ENCODE results near the gene HMGCS2.
A peak's percentile ranks its signal among the peaks of the same experiment; 100 is the strongest.
"Not testable (repeated sequence)": the region's sequence is repeated elsewhere in the genome, so short reads cannot be mapped to it uniquely, and the experiment has no call there.

Gene HMGCS2

DNA sequence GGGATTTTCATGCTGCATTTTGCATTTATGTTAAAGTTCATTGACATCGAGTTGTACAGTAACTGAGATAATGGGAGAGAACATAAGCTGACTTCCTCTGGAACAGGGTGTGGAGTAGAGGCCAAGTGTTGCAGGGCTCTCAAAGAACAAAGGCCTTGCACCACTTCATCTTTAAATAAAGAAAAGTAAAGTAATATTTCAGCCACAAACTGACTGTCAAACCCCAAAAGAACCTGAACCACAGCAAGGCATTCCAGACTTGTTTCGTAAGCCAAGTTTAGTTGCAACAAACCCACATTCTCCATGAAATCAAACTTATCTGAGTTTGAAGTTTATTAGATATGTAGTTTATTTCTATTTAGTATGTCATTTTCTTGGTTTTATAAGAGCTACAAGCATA, 19.1 kb upstream of the HMGCS2 start:
- DNase-seq: no peak

DNA sequence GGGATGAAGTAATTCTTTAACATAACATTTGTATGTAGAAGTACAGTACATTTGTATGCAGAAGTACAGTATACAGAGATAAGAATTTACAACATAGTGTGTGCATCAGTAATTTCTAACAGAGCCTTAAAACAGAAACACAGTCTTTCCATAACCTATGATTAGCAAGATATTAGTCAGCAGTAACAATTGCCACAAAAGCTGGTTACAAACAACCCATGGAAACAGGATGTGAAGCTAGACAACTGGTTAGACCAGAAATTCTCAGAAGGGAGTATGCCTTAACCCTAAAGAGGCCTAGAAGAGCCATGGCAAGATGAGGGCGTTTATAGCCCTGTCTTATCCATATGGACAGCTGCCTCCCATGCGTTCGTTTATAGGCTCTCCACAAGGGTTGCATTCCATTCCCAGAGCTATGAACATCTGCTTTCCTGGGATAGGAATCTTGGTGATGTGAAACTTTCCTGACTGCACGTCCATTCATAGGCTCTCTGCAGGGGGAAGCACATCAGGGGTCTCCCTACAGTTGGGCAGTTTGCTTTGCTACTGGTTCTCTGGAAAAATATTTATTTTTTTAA, 17.9 kb upstream of the HMGCS2 start:
- not testable (repeated sequence) for DNase-seq

DNA sequence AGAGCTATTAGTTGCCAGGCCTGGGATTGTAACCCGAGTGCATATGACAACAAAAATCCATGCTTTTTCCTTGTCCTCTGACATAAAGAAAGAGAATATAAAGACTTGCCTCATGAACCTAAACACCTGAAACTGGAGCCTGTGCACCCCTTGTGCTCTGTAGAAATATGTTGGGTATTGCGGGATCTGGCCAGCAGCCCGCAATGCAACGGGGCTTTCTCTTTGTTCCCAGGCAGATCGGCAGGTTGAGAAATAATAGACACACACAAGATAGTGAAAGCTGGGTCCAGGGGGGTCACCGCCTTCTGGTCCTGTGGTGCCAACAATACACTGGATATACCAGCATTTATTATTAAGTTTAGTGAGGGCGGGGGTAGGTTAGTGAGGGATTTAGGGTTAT, 17.3 kb upstream of the HMGCS2 start:
- DNase-seq: not testable (repeated sequence)

DNA sequence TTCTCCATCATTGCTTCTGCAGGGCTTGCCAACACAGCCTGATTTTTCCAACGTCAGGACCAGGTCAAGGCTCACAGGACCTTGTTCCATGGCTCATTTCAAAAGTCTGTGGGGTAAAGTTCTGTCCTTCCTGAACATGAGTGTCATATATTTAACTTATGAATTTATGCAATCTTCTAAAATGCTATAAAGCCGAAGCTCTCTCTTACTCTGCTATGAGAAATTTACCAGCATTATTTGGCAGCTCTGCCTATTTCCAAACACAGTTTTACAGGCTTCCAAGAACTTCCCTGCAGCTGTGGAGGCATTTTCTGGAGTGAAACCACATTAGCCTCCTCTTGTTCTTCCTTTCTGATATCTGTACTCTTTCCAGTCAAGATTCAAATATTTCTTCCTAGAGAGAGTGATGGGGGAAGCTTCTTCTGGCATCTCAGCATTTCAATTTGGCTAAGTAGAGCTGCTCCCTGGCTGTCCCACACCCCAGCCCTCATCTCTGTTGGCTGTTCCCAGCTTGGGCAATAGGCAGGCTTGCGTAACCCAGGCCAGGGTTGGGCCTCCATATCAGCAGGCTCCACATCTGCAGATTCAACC, 15.6 kb upstream of the HMGCS2 start:
- no peak for DNase-seq

DNA sequence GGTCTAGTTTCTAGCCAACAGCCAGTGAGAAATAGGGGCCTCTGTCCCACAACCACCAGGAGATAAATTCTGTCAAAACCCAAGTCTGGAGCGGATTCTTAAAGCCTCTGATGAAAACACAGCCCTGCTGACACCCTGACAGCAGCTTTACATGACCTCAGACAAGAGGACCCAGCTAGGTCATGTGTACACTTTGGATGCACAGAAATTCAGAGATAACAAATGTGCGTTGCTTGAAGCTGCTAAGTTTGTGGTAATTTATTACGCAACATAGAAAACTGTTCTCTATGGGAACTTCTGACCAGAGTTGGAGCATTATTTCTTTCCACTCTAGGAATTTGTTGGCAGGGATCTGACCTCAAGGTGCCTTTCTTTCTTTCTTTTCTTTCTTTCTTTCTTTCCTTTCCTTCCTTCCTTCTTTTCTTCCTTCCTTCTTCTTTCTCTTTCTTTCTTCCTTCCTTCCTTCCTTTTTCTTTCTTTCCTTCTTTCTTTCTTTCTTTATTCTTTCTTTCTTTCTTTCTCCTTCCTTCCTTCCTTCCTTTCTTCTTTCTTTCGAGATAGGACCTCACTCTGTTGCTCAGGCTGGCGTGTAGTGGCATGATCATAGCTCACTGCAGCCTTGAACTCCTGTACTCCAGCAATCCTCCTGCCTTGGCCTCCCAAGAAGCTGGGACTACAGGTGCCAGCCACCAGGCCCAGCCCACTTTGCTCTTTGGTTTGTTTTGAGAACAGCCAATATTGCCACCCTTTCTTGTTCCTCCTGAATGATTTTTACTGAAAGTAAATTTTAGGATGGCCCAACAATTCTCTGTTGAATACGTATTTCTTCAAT, 14.9 kb upstream of the HMGCS2 start:
- DNase-seq: no peak

DNA sequence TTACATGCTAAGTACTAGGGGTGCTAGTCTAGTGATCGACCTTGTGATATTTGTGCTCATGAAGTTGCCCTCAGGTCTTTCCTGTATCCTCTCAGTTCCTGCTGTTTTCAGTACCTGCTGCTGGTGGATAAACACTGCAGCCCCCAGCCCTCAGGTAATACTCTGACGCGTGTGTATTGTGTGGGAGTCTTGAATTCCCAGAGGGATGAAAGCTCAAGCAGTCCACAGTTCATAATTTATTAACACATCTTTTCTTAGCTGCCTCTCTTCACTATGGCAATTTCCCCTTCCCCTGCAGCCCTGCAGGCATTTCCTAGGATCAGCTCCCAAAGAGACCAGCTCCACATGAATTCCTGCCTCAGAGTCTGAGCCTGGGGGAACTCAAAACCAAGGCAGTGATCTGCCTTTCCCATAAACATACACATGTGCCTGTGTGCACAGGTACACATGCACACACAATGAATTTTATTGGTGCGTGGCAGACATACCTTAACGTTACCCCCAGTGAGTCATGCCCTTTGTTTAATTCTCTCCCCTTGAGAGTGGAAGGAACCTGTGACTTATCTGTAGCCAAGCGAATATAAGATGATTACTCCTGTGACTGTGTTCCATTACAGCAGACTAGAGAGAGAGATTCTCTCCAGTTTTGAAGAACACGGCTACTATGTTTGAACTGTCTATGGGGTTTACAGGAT, 14.1 kb upstream of the HMGCS2 start:
- DNase-seq: no peak

DNA sequence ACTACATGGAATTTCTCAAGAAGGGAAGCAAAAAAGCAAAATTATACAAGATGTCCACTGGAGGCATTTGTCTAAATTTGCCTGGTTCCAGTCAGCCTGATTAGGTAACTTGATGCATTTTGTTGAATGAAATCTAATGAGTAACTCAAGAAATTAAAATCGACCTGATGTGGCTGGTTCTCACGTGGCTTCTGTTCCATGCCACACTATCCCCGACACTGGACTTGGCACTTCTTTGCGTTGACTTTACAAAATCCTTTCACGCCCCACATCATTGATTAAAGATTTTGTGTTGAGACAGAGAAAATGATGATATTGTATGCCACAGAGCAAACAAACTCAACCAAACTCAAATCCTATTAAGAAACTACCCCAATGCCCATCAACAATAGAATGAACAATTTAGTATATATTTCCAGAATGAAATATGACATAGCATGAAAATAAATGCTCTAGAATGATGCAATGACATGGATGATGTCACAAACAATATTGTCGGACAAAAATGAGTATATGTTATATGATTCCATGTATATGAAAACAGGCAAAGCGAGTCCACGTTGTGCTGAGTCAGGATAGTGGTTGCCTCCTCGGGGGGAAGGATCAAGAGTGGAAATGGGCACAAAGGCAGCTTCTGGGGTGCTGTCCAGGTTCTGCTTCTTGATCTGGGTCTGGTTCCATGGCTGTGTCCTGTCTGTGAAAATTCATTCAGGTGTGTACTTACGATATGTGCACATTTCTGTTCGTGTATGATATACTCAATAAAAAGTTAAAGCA, 12.9 kb upstream of the HMGCS2 start:
- DNase-seq: no peak

DNA sequence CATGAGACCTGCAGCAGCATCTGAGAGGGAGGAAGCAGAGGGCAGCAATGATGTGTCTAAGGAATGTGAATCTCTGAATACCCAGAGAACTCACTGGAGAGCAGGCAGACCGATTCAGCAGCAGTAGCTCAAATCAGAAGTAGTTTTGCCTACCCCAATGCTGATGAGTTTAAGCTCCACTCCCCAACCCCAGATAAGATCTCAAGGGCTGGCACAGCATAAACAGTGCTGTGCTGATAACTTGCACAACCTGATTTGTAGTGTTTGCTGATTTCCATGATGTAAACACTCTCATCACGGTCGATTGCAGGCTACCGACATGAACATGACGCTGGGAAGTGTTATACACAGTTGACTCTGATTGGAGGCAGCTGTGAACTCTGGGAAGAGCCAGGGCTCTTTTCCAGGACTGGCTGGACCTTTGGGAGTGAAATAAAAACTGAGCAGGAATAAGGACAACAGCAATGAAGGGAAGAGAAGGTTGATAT, 11.2 kb upstream of the HMGCS2 start:
- peak; percentile 71 for DNase-seq

DNA sequence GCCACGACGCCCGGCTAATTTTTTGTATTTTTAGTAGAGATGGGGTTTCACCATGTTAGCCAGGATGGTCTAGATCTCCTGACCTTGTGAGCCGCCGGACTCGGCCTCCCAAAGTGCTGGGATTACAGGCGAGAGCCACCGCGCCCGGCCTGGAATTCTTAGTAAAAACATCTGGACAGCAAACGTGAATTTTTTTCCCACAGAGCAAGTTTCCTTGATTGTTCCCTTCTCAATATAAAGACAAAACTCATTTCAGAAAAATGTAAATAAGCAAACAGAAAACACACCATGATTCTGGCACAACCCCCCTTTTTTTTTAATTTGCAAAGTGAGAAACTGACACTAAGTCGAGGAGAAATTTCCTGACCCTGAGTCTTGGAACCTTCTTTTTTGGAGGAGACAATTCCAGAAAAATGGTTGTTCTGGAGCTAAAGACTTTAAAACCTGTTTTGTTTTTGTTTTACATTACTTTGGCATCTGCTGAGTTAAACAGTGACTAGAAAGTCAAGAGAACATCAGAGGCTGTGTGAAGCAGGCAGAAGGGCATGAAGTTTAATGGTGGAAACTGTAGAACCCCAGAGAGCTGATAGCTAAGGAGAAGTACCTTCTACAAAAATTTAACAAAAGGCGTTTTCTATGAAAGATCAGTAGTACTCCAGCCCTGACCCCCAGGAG, 10.3 kb upstream of the HMGCS2 start:
- DNase-seq: no peak

DNA sequence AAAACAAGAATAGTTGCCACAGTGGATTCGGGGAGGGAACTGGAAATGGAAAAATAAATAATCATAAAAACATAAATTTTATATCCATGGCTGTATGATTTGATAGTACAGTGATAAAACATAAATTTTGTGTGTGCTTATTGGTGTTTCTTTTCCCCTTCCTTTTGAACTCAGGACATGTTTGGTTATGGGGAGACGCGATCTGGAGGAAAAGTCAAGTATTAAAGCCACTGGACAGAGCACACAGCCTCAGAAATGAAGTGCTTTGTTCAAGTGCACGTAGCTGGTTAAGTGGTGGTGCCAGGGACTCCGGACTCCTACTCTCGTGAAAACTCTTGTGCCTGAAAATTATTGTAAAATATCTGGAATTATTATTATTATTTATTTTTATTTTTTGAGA, 9.7 kb upstream of the HMGCS2 start:
- DNase-seq: no peak

DNA sequence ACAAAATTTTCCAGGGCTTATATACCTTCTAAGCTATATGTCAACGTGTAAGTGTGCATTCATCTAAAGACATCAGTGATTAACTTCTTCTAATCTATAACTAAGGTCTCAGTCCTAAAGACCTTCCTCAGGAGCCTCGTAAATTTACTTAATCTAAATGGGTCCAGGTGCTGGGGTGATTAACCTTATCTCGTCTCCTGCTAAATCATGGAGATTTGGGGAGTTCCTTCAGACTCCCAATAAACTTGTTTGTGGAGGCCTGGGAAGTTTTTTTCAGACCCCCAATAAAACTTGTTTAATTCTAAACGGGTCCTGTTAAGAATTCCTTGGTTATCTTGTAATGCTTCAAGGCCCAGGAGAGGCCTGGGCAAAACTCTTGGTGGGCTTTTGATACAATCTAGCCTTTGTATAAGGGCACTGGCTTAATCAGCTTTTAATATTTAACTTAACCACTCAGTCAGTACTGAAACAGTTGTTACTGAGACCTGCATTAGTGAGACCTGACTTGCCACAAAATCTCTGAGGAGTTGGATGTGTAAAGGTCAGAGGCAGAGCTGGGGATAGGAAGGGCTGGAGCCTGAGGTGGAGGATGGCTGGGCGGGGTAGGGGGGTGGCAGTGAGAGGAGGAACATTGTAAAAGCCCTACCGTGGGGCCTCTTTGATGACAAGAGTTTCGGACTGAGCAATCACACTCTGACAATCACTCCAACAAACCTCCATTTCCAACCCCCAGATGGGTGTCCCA, 6.2 kb upstream of the HMGCS2 start:
- DNase-seq: no peak

DNA sequence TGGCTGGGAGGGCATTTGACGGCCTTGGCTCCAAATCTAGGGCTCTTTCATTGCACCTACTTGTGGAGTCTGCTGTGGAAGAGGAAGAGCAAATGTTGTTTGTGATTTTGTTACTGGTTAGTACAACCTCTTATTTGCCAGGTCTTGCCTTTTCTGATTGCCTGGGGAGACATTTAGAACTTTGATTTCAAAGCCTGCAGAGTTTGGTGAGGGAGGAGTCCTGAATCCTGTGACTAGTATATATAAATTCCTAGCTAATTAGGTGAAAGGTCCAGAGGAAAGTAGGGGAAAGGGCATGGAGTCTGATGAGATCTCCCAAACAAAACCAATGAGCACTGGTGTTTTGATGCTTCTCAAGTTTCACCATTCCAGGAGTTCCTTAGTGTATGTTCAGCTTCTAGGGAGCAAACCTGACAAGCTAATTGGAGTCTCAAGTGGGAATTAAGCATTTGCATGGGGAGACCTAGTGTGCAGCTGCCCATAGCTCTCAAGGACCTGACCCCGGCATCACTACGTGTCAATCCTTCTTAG, 5.1 kb upstream of the HMGCS2 start:
- peak; percentile 65 for DNase-seq

DNA sequence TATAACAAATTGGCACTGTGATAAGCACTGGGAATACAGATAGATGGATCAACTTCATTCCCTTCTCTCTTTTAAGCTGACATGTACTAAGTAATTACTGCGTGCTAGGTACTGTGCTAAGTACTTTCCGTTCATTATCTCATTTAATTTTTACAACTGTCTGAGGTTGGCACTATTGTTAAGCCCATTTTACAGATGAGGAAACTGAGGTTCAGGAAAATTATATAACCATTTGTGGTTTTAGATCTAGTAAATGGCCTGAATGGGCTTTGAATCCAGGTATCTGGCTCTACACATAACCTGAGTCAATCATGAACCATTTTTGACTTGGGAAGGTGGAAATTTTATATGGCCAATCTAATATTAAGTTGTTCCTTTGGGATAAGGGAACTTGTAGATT, 3.6 kb upstream of the HMGCS2 start:
- DNase-seq: no peak

DNA sequence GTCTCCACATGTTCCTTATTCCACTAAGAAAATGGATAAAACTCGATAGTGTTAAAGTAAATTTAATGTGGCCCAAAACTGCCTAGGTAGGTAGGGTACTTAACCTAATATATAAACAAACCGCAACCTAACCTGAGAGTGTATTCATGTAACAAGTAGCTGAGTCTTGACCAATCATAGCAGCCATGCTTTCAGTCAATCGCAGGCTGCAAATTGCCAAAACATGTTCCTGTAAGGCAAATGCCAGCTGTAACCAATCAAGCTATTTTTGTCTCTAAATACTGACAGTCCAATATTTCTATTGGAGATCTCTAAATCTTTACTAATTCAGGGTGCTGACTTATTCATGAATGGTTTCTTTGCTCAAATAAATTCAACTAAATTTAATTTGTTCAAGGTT, 3.1 kb upstream of the HMGCS2 start:
- peak; percentile 44 for DNase-seq

DNA sequence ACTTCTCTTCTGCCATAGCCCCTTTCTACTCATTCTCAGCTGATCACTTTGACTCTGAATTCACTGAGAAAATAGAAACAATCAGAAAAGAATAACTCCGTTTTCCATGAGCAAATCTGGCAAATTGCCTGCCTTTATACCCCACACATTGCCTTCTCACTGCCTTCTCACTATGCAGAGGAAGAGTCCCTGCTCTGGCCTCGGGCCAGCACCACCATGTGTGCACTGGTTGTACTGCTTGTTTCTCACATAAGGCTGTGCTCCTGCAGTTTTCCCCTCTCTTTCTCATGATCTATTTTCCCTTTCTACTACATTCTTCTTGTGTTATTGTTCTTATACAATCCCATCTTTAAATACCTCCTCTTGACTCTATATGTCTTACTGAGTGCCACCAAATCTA, 2.3 kb upstream of the HMGCS2 start:
- DNase-seq: no peak

DNA sequence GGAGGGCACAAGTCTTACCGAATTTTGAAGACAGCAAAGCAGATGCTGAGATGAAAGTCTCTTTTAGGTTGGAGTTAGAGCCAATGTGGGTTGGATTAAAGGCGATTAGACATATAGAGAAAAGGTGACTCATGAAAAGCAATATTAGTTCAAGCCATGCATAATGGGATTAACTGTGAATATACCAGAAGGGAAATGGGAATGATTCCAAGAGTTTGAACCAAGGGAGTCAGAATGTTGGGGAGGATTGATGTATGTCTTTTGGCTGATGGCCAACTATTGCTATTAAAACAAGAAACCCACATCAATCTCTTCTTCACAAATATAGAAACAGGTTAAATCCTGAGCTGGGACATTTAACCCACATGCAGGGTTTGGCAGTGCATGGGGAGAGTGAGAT, 1.2 kb downstream of the HMGCS2 start:
- DNase-seq: no peak

DNA sequence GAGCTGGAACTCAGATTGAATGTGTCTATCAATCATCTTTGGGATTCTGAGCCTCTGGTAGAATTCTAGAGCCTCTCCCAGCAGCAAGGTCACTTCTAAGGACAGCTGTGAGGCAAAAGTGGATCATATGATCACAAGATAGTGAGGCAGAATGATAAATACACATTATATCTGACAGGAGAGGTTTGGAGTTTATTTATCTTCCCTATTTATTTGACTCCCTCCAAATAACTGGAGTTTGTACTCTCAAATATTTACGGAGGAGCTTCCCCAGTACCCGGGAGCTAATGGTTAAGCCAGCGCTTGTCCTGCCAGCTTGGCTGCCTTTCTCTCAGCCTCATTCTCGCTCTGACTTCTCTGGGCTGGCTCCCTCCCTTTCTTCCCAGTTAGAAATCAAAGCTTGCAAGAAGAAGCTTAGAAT, 2.3 kb downstream of the HMGCS2 start:
- DNase-seq: no peak

DNA sequence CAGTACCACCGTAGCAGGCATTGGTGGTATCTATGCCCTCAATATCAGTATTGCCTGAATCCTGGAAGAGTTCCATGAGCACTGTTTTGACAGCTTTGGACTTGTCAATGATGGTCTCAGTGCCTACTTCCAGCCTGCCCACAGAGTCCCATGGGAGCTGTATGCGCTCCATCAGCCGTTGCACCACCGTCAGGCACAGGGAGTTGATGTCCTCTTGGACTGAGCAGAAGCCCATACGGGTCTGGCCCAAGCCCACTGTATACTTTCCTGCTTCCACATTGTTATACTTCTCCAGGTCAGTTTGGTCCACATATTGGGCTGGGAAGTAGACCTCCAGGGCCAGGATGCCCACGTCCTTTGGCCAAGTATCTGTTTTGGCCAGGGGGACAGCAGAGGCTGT, 4.5 kb downstream of the HMGCS2 start:
- no peak for DNase-seq

DNA sequence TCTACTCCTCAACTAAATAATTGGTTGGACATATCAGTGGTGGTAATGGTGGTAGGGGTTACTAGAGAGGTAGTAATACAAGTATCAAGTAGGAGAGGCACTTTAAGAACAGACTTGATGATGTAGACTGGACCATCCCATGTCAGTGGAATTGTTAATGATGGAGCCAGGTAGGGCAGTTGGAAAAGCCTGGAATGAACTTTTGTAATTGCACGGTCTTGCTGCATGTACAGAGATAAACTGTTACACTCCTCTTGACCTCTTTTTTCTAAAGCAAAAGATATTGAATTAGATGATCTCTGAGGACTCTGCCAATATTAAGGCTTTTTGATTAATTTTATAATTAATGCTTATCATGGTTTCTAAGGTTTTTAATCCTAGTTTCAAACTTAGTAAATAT, 5.8 kb downstream of the HMGCS2 start:
- DNase-seq: no peak

DNA sequence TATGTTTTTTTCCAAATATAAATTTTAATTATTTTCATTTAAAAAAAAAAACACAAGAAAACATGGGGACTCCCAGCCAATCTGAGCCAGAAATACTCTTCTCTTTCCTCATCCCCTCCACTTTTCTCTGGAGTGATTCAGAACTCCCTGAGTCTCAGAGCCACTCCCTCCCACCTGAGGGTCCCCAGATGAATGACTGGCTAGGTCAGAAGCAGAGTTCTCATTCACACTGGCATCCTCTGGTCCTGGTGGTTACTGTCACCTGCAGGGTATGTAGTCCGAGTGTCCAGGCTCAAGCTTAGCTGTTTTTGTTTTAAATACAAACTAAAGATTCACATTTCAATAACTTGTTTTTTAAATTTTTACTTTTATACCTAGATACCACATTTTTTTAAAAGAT, 6.3 kb downstream of the HMGCS2 start:
- DNase-seq: no peak

DNA sequence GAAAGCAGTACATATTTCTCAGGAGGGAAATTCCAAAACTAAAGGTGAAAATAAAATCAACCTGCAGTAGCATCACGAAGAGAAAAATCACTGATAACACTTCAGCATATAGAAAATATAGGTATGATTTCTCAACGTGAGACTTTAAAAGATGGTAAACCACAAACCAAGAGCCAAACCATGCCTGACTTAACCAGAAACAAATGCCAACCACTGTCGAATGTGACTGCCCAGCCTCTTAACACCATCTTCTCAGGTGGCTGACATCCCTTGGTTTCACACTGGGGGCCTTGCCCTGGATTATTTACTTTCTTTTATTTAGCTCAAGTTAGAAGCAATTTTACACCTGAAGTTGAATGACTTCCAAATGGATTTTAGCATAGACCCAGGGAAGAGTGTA, 10.1 kb downstream of the HMGCS2 start:
- DNase-seq: no peak

Data from NCI-H2029 treated with DMSO at 0.1 percent for 48 hours (cell line).